ENCODE data around the gene SYT13.
A peak's percentile ranks its signal among the peaks of the same experiment; 100 is the strongest.
"Not testable (repeated sequence)": the region's sequence is repeated elsewhere in the genome, so short reads cannot be mapped to it uniquely, and the experiment has no call there.

Gene SYT13

GRCh38 chr11:45294499-45294898, 8.4 kb upstream of the SYT13 start:
- no peak overlapping the region for H3K27ac ChIP-seq
- TF ChIP-seq CTCF (conservative IDR thresholded peaks at IDR 0.05) = no peak

GRCh38 chr11:45293566-45294192, 7.5 kb upstream of the SYT13 start:
- peak; percentile 80 for TF ChIP-seq CTCF (conservative IDR thresholded peaks at IDR 0.05)
- not testable (repeated sequence) for H3K27ac ChIP-seq

DNA sequence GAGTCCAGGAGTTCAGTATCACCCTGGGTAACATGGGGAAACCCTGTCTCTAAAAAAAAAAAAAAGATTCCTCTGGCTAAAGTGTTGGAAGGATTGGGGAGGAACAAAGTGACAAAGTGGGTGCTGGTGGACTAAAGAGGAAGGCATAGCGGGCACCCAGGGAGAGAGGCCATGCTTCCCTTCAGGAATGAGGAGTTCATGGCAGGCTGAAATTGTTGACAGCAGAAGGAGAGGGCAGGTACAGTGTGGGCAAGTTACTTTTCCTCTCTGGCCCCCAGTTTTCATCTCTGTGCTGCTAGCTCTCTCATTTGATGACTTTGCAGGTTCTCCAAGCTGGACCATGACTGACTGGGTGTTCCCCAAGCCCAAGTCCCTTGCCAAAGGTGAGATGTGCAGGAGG, 4.4 kb upstream of the SYT13 start:
- no peak for TF ChIP-seq CTCF (conservative IDR thresholded peaks at IDR 0.05)
- no peak overlapping the region for H3K27ac ChIP-seq

DNA sequence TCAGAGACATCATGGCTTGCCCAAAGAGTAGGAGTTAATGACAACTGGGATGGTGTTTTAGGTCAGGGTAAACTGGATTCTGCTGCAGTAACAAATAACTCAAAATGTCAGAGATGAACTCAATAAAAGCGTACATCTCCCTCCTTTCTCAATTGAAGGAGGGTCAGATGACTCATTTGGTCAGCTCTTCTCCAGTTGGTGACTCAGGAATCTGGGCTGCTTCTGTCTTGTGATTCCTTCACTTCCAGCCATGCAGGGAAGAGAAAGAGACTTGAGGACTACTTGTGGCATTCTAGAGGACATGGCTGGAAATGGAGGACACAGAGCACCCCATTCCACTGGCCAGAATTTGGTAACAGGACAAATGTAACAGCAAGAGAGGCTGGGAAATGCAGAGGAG, 3.2 kb upstream of the SYT13 start:
- TF ChIP-seq CTCF (conservative IDR thresholded peaks at IDR 0.05) = no peak
- H3K27ac ChIP-seq = no peak overlapping the region

DNA sequence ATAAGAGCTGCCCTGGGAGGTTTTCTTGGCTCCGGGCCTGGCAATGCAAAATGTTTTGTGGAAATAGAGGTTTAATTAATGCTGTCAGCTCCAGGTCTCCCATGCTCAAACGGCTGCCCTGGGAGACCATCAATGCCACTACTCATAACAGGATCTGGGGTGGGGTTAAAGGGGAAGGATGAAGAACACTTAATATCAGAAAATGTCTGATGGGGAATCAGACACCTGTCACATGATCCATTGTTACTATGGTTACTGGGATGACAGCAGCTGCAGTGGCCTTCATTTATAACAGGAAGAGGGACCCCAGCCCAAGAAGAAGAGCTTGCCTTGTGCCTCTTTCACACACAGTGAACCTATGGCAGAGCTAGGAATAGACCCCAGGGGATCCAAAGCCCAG, 2.2 kb upstream of the SYT13 start:
- no peak for TF ChIP-seq CTCF (conservative IDR thresholded peaks at IDR 0.05)

DNA sequence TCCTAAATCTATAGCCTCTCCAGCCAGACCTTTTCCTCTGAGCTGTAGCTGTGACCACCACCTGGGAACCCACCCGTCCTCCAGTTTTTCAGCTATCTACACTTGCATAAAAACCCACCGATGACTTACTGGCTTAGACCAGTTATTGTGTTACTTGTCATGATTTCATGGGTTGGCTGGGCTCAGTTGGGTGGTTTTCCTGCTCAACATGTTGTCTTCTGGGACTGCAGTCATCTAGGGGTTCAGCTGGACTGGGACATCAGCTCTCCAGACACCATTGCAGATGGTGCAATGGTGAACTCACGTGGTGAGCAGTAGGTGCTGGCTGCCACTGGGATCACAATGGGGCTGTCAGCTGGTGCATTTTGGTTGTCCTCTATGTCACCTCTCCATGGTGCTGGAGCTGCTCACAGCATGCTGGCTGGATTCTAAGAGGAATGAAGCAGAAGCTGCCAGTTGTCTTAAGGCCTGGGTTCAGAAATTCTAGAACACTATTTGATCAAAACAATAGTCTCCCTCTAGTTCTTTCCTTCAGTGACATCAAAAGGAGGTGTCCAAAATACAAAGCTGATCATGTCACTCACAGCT, 1.3 kb upstream of the SYT13 start:
- H3K27ac ChIP-seq = no peak overlapping the region
- no peak for TF ChIP-seq CTCF (conservative IDR thresholded peaks at IDR 0.05)

More for the DNA sequence above, 2.2 kb upstream of the SYT13 start:
- H3K27ac ChIP-seq = no peak overlapping the region

DNA sequence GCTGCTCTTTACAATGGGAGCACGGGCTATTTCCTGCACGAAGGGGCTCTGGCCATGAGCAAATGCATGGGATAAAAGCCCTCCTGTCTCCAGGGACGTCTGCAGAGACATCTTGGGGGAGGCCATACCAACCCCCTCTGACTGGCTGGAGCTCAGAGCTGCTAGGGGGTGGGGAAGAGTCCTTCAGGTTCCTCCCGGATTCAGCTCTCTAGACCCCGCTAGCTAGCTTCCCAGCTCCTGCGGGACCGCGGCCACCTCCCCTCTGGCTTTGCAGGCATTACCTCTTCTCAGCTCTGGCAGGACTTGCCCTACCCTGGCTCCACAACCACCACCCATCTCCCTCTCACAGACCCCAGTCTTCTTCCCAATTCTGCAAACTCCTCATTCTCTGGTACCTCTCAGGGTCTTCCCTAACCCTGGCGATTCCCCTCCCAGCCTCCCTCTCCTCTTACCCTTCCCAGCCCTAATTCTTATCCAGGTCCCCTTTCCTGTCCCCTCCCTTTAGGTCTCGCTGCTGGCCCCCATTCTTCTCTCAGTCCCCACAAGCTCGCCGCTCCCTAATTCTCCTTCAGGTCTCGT, 802 bp downstream of the SYT13 start:
- TF ChIP-seq CTCF (conservative IDR thresholded peaks at IDR 0.05) = no peak
- no peak overlapping the region; the same call in 1 of the 2 replicates for H3K27ac ChIP-seq

Data from VCaP (cell line).